Breast epithelium (tissue), 4 donors: Measurements from ENCODE around the gene VARS2. TPM values are rescaled to one million over a fixed set of nuclear protein-coding genes. Genes with fewer than 3 reads are reported as not detected.

ENCODE experiments used
- DNase-seq, 2 donors: peaks; one replicate each; pipeline ENCODE4 v3.0.0-alpha.2; 2019; ENCODE audit warnings: low spot score in 2 of 2
- H3K27ac ChIP-seq, 2 donors: fragments of 200-600 bp; sonication (generic) in 1 of 2; one replicate each; pipeline ENCODE4 v1.5.1; 2016 to 2019; ENCODE audit warnings: mild to moderate bottlenecking in 1 of 2
- H3K27me3 ChIP-seq, 2 donors: fragments of 200-600 bp; sonication (generic) in 1 of 2; one replicate each; pipeline versions ENCODE4 v1.5.1 to v1.6.0; 2017 to 2019; ENCODE audit warnings: control low read depth in 1 of 2, mild to moderate bottlenecking in 1 of 2
- H3K36me3 ChIP-seq: fragments of 200-600 bp; one replicate; pipeline ENCODE4 v1.5.1; 2019
- H3K4me1 ChIP-seq, 2 donors: fragments of 200-600 bp; sonication (generic); one replicate each; pipeline ENCODE4 v1.5.1; 2016 to 2019; ENCODE audit warnings: control low read depth in 1 of 2
- H3K4me3 ChIP-seq, 3 donors: fragments of 200-600 bp; sonication (generic); 1 replicate in 2 of 3; 2 replicates in 1 of 3; pipeline ENCODE4 v1.5.1; 2016 to 2019; ENCODE audit warnings: mild to moderate bottlenecking in 3 of 3, moderate library complexity in 2 of 3
- H3K9me3 ChIP-seq, 2 donors: fragments of 200-600 bp; sonication (generic) in 1 of 2; one replicate each; pipeline ENCODE4 v1.5.1; 2016 to 2019; ENCODE audit warnings: control low read depth in 1 of 2
- POLR2A ChIP-seq: fragments of 450-650 bp; IDR thresholded peaks from one replicate; pipeline ENCODE4 v1.6.1; 2016; ENCODE audit warnings: antibody characterized with exemption, mild to moderate bottlenecking, moderate library complexity
- POLR2AphosphoS5 ChIP-seq, 3 donors: sonication (generic); formaldehyde crosslinking; IDR thresholded peaks; one replicate each; pipeline ENCODE4 v1.6.1; 2017; ENCODE audit warnings: antibody characterized with exemption in 3 of 3
- intact Hi-C: fragments of 100-400 bp; cut with DNase I; formaldehyde crosslinking; loops from one replicate; pipeline ENCODE4 v1.15.1; 2023; ENCODE audit warnings: low total_unique reads
- total RNA-seq, 3 donors: library from RNA; depleted of rRNA; stranded (reverse); fragments of >200 nt; gene quantifications; one replicate each; pipeline ENCODE4 v1.1.0, GENCODE V29; 2016
- TF ChIP-seq, protein P1 (sequence below), 3 donors: fragments of 450-650 bp; IDR thresholded peaks; one replicate each; pipeline ENCODE4 v1.5.1; 2016 to 2017; ENCODE audit warnings: antibody characterized with exemption in 3 of 3, mild to moderate bottlenecking in 3 of 3, moderate library complexity in 3 of 3

VARS2 gene
- total RNA-seq, 3 donors from 2014 or later, result 15.7 to 19.2 (median 16.8) TPM

DNA sequence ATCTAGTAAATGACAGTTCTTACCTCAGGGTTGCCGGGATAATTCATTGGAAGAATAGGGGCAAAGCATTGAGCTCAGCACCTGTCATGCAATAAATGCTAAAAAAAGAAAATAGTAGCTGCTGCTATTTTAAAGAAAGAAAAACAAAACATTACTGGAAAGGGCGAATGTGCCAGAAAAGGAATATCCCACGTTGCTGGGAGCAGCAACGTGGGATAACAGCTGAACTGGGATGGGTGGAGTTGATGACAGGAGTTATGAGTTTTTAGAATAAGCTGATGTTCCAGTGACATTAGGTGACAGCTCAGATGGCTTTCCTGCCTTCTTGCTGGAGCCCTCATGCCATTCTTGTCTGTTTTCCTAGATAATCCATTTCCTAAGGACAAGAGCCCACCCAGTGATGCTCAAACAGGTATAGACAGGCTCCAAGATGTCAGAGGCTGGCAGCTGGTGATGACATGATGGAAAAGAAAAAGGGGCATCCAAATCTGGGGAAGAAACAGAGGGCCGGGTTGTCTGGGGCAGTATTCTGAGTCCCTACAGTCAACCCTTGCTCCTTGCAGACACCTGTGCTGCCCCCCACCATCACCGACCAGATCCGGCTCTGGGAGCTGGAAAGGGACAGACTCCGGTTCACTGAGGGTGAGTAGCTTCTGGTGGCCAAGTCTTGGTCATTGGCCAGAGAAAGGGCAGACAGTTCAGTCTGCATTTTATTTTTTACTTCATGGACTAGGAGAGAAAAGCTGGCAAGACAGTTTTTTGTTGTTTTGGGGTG, 1.1 kb upstream of the VARS2 start:
- Histone ChIP-seq H3K9me3 (no peaks in the 10 kb centered on the region), H3K27me3 (no peaks in the 10 kb centered on the region), H3K4me1 (peaks cover 3 to 19% of the 10 kb centered on the region in 2 donors), H3K27ac (peak overlapping the region; percentile 93 to 96), H3K4me3 (peak overlapping the region in 1 of 3 donors; percentile 66), H3K36me3 (no peaks in the 10 kb centered on the region)
- TF ChIP-seq POLR2A, result no peak
- no peak for DNase-seq
- intact Hi-C loops, result loop anchor here (10.0 kb wide), 1 partner anchor 162 kb away; no protein-coding TSS in a partner anchor

DNA sequence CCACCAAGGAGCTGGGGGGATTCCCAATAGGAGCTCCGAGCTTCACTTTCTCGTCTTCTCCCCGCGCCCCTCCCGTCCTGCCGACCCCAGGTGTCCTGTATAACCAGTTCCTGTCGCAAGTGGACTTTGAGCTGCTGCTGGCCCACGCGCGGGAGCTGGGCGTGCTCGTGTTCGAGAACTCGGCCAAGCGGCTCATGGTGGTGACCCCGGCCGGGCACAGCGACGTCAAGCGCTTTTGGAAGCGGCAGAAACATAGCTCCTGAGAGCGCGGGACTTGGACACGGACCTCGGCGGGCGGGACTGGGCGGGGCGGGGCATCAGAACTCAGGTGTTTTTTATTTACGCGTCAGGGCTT, 340 bp upstream of the VARS2 start:
- TF ChIP-seq POLR2A, result no peak
- TF ChIP-seq POLR2AphosphoS5 (IDR thresholded peaks at IDR 0.05), result no peak
- TF ChIP-seq, protein P1, sequence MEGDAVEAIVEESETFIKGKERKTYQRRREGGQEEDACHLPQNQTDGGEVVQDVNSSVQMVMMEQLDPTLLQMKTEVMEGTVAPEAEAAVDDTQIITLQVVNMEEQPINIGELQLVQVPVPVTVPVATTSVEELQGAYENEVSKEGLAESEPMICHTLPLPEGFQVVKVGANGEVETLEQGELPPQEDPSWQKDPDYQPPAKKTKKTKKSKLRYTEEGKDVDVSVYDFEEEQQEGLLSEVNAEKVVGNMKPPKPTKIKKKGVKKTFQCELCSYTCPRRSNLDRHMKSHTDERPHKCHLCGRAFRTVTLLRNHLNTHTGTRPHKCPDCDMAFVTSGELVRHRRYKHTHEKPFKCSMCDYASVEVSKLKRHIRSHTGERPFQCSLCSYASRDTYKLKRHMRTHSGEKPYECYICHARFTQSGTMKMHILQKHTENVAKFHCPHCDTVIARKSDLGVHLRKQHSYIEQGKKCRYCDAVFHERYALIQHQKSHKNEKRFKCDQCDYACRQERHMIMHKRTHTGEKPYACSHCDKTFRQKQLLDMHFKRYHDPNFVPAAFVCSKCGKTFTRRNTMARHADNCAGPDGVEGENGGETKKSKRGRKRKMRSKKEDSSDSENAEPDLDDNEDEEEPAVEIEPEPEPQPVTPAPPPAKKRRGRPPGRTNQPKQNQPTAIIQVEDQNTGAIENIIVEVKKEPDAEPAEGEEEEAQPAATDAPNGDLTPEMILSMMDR (IDR thresholded peaks at IDR 0.05), result no peak
- intact Hi-C loops, result loop anchor here (10.0 kb wide), 1 partner anchor 161 kb away; no protein-coding TSS in a partner anchor

DNA sequence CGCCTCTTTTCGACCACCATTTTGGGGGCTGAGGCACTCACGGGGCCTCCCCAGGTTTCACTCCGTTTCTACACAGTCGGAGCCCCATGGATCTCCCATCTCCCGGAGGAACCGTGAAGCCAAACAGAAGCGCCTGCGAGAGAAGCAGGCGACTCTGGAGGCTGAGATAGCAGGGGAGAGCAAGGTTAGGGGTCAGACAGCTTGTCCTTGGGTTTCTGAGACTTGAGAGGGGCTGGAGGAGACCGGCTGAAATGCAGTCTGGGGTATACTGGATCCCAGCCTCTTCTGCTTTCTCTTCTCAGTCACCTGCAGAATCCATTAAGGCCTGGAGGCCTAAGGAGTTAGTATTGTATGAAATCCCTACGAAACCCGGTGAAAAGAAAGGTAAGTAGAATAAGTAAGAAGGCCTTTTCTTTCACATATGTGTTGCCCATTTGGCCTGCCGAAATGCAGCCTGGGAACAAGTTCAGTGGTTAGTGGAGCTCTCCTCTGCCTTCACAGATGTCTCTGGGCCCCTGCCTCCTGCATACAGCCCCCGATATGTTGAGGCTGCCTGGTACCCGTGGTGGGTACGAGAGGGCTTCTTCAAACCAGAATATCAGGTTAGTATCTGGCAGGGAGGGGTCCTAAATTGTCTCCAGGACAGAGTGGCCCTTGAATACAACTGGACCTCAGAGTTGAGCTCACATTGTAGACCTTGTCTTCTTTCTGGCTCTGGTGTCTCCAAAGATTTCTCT, 984 bp downstream of the VARS2 start:
- H3K4me1 ChIP-seq, result peaks cover 3 to 12% of the 10 kb centered on the region in 2 donors
- H3K36me3 ChIP-seq, result no peaks in the 10 kb centered on the region
- H3K4me3 ChIP-seq, result peak overlapping the region; percentile 51 to 77 (median 66)
- no peaks in the 10 kb centered on the region for H3K9me3 ChIP-seq
- intact Hi-C loops, result loop anchor here (10.0 kb wide), 1 partner anchor 160 kb away; no protein-coding TSS in a partner anchor
- no peak for DNase-seq
- peak overlapping the region; percentile 93 to 96 for H3K27ac ChIP-seq
- TF ChIP-seq POLR2A (no peak), POLR2AphosphoS5 (IDR thresholded peaks at IDR 0.05) (no peak)
- TF ChIP-seq, protein P1 (IDR thresholded peaks at IDR 0.05), result no peak
- H3K27me3 ChIP-seq, result no peaks in the 10 kb centered on the region

More for the DNA sequence above, 340 bp upstream of the VARS2 start:
- Histone ChIP-seq H3K27ac (peak overlapping the region; percentile 93 to 96), H3K4me1 (peaks cover 3 to 16% of the 10 kb centered on the region in 2 donors), H3K27me3 (no peaks in the 10 kb centered on the region), H3K4me3 (peak overlapping the region; percentile 51 to 77 (median 66)), H3K9me3 (no peaks in the 10 kb centered on the region), H3K36me3 (no peaks in the 10 kb centered on the region)
- no peak for DNase-seq

DNA sequence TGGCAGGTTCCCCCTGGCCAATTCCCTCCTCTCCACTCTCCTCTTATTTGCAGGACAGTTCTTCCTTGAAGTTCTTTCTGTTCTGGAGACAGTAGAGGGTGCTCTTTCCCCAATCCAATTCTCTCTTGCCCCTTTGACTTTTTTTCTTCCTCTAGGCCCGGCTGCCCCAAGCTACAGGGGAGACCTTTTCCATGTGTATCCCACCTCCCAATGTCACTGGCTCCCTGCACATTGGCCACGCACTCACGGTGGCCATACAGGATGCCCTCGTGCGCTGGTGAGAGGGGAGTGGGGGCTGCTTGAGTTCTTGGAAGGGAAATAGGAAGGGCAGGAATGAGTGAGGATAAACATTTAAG, 1.5 kb downstream of the VARS2 start:
- no peak for DNase-seq
- Histone ChIP-seq H3K4me3 (no peak overlapping the region), H3K27ac (peak overlapping the region; percentile 93 to 96), H3K36me3 (no peaks in the 10 kb centered on the region), H3K4me1 (peaks cover 3 to 12% of the 10 kb centered on the region in 2 donors), H3K9me3 (no peaks in the 10 kb centered on the region), H3K27me3 (no peaks in the 10 kb centered on the region)
- intact Hi-C loops, result loop anchor here (10.0 kb wide), 1 partner anchor 159 kb away; no protein-coding TSS in a partner anchor
- peak in 1 of 3 donors; percentile 39 for TF ChIP-seq POLR2AphosphoS5 (IDR thresholded peaks at IDR 0.05)
- TF ChIP-seq POLR2A, result no peak
- TF ChIP-seq, protein P1 (IDR thresholded peaks at IDR 0.05), result peak; percentile 45 to 67 (median 53)

DNA sequence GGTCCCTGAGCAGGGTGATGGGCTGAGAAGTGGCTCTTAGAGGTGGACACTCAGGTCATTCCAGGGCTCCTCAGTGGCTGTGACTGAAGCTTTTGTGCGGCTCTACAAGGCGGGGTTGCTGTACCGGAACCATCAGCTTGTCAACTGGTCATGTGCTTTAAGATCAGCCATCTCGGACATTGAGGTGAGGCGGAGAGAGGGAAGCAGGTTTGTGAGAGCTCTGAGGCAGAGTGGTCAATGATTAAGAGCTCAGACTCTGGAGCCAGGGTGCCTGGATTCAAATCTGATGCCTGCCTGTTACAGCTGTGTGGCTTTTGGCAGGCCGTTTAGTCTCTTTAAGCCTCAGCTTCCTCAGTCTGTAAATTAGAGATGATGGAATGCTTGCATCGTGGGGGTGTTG, 3.0 kb downstream of the VARS2 start:
- intact Hi-C loops, result loop anchor here (10.0 kb wide), 1 partner anchor 158 kb away; no protein-coding TSS in a partner anchor
- H3K4me3 ChIP-seq, result no peak overlapping the region
- no peak for TF ChIP-seq POLR2AphosphoS5 (IDR thresholded peaks at IDR 0.05)
- TF ChIP-seq POLR2A, result no peak
- TF ChIP-seq, protein P1 (IDR thresholded peaks at IDR 0.05), result no peak
- peaks cover 3 to 12% of the 10 kb centered on the region in 2 donors for H3K4me1 ChIP-seq
- no peak for DNase-seq
- no peaks in the 10 kb centered on the region for H3K9me3 ChIP-seq
- no peaks in the 10 kb centered on the region for H3K27me3 ChIP-seq
- no peaks in the 10 kb centered on the region for H3K36me3 ChIP-seq
- H3K27ac ChIP-seq, result no peak overlapping the region
